ENCODE data around the gene COL5A3.

Gene COL5A3

DNA sequence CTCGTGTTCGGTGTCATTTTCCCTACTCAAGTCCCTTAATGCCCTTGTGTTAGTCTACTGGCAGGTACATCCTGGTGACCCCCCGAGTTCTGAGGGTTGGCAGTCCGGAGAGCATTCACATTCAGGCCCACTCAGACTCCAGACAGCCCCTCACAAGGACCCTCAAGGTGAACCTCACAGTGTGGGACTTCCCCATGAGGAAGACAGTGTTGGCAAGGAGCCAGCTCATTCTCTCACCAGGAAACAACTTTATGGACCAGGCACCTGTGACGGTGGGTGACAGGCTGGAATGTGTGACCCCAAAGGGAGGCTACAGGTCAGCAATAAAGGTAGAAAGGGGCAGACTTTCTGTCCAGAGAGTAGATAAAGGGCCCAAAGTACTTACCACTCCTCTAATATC is 27.5 kb upstream of the COL5A3 start:
- no peak for DNase-seq
- no peak overlapping the region for H3K4me3 ChIP-seq (ENCODE audit: low read length)
- H3K9me2 ChIP-seq (replicated peaks; ENCODE audit: insufficient read depth, low read length) = no peaks in the 10 kb centered on the region
- no peaks in the 10 kb centered on the region for H3K9me3 ChIP-seq (replicated peaks; ENCODE audit: insufficient read depth, low read length)
- H3K36me3 ChIP-seq (replicated peaks; ENCODE audit: insufficient read depth, low read length) = no peaks in the 10 kb centered on the region
- H4K20me1 ChIP-seq (ENCODE audit: insufficient read depth, low read length) = no peaks in the 10 kb centered on the region
- peaks cover 83% of the 10 kb centered on the region for H3K27me3 ChIP-seq (replicated peaks; ENCODE audit: insufficient read depth, low read length)
- H3K79me2 ChIP-seq (ENCODE audit: low read length) = no peaks in the 10 kb centered on the region
- H3K4me2 ChIP-seq (ENCODE audit: low read depth, low read length) = no peak overlapping the region
- no peaks in the 10 kb centered on the region for H3F3A ChIP-seq (ENCODE audit: insufficient read depth, low read length)
- no peaks in the 10 kb centered on the region for H3K4me1 ChIP-seq (ENCODE audit: low read length)
- TF ChIP-seq, protein P1, sequence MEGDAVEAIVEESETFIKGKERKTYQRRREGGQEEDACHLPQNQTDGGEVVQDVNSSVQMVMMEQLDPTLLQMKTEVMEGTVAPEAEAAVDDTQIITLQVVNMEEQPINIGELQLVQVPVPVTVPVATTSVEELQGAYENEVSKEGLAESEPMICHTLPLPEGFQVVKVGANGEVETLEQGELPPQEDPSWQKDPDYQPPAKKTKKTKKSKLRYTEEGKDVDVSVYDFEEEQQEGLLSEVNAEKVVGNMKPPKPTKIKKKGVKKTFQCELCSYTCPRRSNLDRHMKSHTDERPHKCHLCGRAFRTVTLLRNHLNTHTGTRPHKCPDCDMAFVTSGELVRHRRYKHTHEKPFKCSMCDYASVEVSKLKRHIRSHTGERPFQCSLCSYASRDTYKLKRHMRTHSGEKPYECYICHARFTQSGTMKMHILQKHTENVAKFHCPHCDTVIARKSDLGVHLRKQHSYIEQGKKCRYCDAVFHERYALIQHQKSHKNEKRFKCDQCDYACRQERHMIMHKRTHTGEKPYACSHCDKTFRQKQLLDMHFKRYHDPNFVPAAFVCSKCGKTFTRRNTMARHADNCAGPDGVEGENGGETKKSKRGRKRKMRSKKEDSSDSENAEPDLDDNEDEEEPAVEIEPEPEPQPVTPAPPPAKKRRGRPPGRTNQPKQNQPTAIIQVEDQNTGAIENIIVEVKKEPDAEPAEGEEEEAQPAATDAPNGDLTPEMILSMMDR (IDR thresholded peaks at IDR 0.05; ENCODE audit: low read length) = no peak
- TF ChIP-seq EZH2phosphoT487 (IDR thresholded peaks at IDR 0.05; ENCODE audit: low read length) (no peak), EZH2 (optimal IDR thresholded peaks at IDR 0.05; ENCODE audit: low read depth, low read length) (no peak)
- H3K9ac ChIP-seq (ENCODE audit: low read length) = no peak overlapping the region
- H2AFZ ChIP-seq (ENCODE audit: low read length) = no peak overlapping the region
- H3K27ac ChIP-seq (ENCODE audit: low read length) = no peak overlapping the region

DNA sequence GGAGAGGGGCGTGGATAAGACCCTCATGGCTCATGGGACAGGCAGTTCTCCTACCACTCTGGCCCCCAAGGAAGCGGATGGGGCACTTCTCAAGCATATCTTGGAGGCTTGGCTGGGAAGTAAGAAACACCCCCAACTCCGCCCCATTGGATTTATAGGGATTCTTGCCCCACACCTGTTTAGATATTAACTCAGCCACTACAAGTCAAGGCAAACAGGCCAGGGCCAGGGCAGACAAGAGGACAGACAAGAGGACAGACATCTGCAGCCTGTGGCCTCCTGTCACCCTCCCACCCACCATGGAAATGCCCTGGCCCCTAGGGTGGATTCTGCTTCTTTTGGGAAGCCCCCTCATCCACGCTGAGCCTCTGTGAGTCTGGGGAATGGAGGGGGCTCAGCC is 27.1 kb upstream of the COL5A3 start:
- Histone ChIP-seq H3K36me3 (replicated peaks; ENCODE audit: insufficient read depth, low read length) (no peaks in the 10 kb centered on the region), H3K27ac (ENCODE audit: low read length) (no peak overlapping the region), H3K9me3 (replicated peaks; ENCODE audit: insufficient read depth, low read length) (no peaks in the 10 kb centered on the region), H2AFZ (ENCODE audit: low read length) (no peak overlapping the region), H3K4me3 (ENCODE audit: low read length) (no peak overlapping the region), H3K4me2 (ENCODE audit: low read depth, low read length) (no peak overlapping the region), H3K4me1 (ENCODE audit: low read length) (no peaks in the 10 kb centered on the region), H3K27me3 (replicated peaks; ENCODE audit: insufficient read depth, low read length) (peaks cover 87% of the 10 kb centered on the region), H3F3A (ENCODE audit: insufficient read depth, low read length) (no peaks in the 10 kb centered on the region), H3K9ac (ENCODE audit: low read length) (no peak overlapping the region), H3K79me2 (ENCODE audit: low read length) (no peaks in the 10 kb centered on the region), H4K20me1 (ENCODE audit: insufficient read depth, low read length) (no peaks in the 10 kb centered on the region), H3K9me2 (replicated peaks; ENCODE audit: insufficient read depth, low read length) (no peaks in the 10 kb centered on the region)
- DNase-seq = no peak
- TF ChIP-seq EZH2phosphoT487 (IDR thresholded peaks at IDR 0.05; ENCODE audit: low read length) = no peak
- TF ChIP-seq, protein P1 (IDR thresholded peaks at IDR 0.05; ENCODE audit: low read length) = no peak
- no peak for TF ChIP-seq EZH2 (optimal IDR thresholded peaks at IDR 0.05; ENCODE audit: low read depth, low read length)

DNA sequence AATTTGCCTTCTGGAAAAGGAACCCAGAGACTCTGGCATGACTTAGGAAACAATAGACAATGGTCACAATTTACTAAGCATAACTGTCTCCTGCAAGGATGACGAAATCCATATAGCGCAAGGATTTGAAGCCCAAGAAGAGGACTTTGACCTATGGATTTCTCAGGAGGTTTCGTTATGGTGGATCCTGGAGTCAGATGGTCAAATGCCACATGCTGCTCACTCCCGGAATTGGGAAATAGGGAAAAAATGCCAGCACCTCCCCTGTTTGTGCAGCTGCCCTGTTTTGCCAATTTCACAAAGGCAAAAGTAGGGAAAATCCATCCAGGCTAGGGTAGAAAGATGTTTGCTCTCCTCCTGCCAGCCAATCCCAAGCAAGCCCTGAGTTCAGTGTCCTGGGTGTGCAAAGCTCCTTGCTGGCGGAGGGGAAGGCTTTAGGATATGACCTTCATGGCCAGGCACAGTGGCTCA is 26.3 kb upstream of the COL5A3 start:
- no peak overlapping the region for H3K9ac ChIP-seq (ENCODE audit: low read length)
- H3K9me2 ChIP-seq (replicated peaks; ENCODE audit: insufficient read depth, low read length) = no peaks in the 10 kb centered on the region
- H3F3A ChIP-seq (ENCODE audit: insufficient read depth, low read length) = no peaks in the 10 kb centered on the region
- H3K27me3 ChIP-seq (replicated peaks; ENCODE audit: insufficient read depth, low read length) = peaks cover 94% of the 10 kb centered on the region
- no peak for DNase-seq
- no peak overlapping the region for H3K4me2 ChIP-seq (ENCODE audit: low read depth, low read length)
- no peak overlapping the region for H3K27ac ChIP-seq (ENCODE audit: low read length)
- H3K36me3 ChIP-seq (replicated peaks; ENCODE audit: insufficient read depth, low read length) = no peaks in the 10 kb centered on the region
- TF ChIP-seq EZH2 (optimal IDR thresholded peaks at IDR 0.05; ENCODE audit: low read depth, low read length) = no peak
- TF ChIP-seq, protein P1 (IDR thresholded peaks at IDR 0.05; ENCODE audit: low read length) = no peak
- no peak for TF ChIP-seq EZH2phosphoT487 (IDR thresholded peaks at IDR 0.05; ENCODE audit: low read length)
- H4K20me1 ChIP-seq (ENCODE audit: insufficient read depth, low read length) = no peaks in the 10 kb centered on the region
- H3K9me3 ChIP-seq (replicated peaks; ENCODE audit: insufficient read depth, low read length) = no peaks in the 10 kb centered on the region
- no peaks in the 10 kb centered on the region for H3K4me1 ChIP-seq (ENCODE audit: low read length)
- H2AFZ ChIP-seq (ENCODE audit: low read length) = no peak overlapping the region
- no peak overlapping the region for H3K4me3 ChIP-seq (ENCODE audit: low read length)
- no peaks in the 10 kb centered on the region for H3K79me2 ChIP-seq (ENCODE audit: low read length)
